ENCODE data around the gene AFF3. TPM values are rescaled to one million over a fixed set of nuclear protein-coding genes. Genes with fewer than 3 reads are reported as not detected.

Gene AFF3
- total RNA-seq, 2 experiments from 2014 or later: 3.1 to 3.5 TPM

GRCh38 chr2:99881901-99882591 is 260.3 kb downstream of the AFF3 start:
- POLR2A ChIA-PET: interaction anchor here (1.1 kb wide), 1 partner anchor 13 kb away, joined by 3 read pairs; no protein-coding TSS in a partner anchor
- Mint-ChIP-seq H3K27ac (no peak overlapping the region), H3K4me1 (ENCODE audit: low read depth) (no peaks in the 10 kb centered on the region), H3K36me3 (ENCODE audit: low read depth) (no peaks in the 10 kb centered on the region), H3K4me3 (no peak overlapping the region), H3K9me3 (no peaks in the 10 kb centered on the region), H3K27me3 (no peaks in the 10 kb centered on the region)
- ATAC-seq: no peak
- intact Hi-C loops (cut with micrococcal nuclease): no loop called here
- no peak for TF ChIP-seq CTCF (IDR thresholded peaks at IDR 0.05)
- DNase-seq: no peak
- CTCF ChIA-PET: no interaction called here

- intact Hi-C loops (cut with micrococcal nuclease): no loop called here
- no peaks in the 10 kb centered on the region for H3K36me3 Mint-ChIP-seq (ENCODE audit: low read depth)
- CTCF ChIA-PET: no interaction called here
Observed at GRCh38 chr2:99880964-99881294, 261.5 kb downstream of the AFF3 start.

GRCh38 chr2:99880148-99880963 is 262.0 kb downstream of the AFF3 start:
- ChIA-PET POLR2A (no interaction called here), CTCF (no interaction called here)
- DNase-seq: no peak
- no peak for ATAC-seq
- no peak for TF ChIP-seq CTCF (IDR thresholded peaks at IDR 0.05)
- Mint-ChIP-seq H3K27me3 (no peaks in the 10 kb centered on the region), H3K36me3 (ENCODE audit: low read depth) (no peaks in the 10 kb centered on the region), H3K4me3 (no peak overlapping the region), H3K27ac (no peak overlapping the region), H3K4me1 (ENCODE audit: low read depth) (no peaks in the 10 kb centered on the region), H3K9me3 (no peaks in the 10 kb centered on the region)
- intact Hi-C loops (cut with micrococcal nuclease): no loop called here

More at GRCh38 chr2:99880964-99881294, 261.5 kb downstream of the AFF3 start:
- Mint-ChIP-seq H3K4me1 (ENCODE audit: low read depth) (no peaks in the 10 kb centered on the region), H3K4me3 (no peak overlapping the region), H3K27ac (no peak overlapping the region), H3K27me3 (no peaks in the 10 kb centered on the region), H3K9me3 (no peaks in the 10 kb centered on the region)
- POLR2A ChIA-PET: no interaction called here
- DNase-seq (no peak), ATAC-seq (no peak)
- TF ChIP-seq CTCF (IDR thresholded peaks at IDR 0.05): no peak

- Mint-ChIP-seq H3K36me3 (ENCODE audit: low read depth) (no peaks in the 10 kb centered on the region), H3K9me3 (no peaks in the 10 kb centered on the region), H3K4me1 (ENCODE audit: low read depth) (no peaks in the 10 kb centered on the region), H3K27me3 (no peaks in the 10 kb centered on the region), H3K27ac (no peak overlapping the region), H3K4me3 (no peak overlapping the region)
- intact Hi-C loops (cut with micrococcal nuclease): no loop called here
- ChIA-PET POLR2A (no interaction called here), CTCF (no interaction called here)
- no peak for ATAC-seq
- no peak for DNase-seq
- TF ChIP-seq CTCF (IDR thresholded peaks at IDR 0.05): no peak
Observed at GRCh38 chr2:99879481-99879880, 262.9 kb downstream of the AFF3 start.

GRCh38 chr2:99878581-99879350 is 263.6 kb downstream of the AFF3 start:
- Mint-ChIP-seq H3K27ac (no peak overlapping the region), H3K4me1 (ENCODE audit: low read depth) (no peaks in the 10 kb centered on the region), H3K36me3 (ENCODE audit: low read depth) (no peaks in the 10 kb centered on the region), H3K27me3 (no peaks in the 10 kb centered on the region), H3K4me3 (no peak overlapping the region), H3K9me3 (no peaks in the 10 kb centered on the region)
- ChIA-PET POLR2A (no interaction called here), CTCF (no interaction called here)
- DNase-seq (no peak), ATAC-seq (no peak)
- intact Hi-C loops (cut with micrococcal nuclease): no loop called here
- TF ChIP-seq CTCF (IDR thresholded peaks at IDR 0.05): no peak

Data from activated CD8-positive, alpha-beta T cell treated with anti-CD3 and anti-CD28 coated beads for 36 hours (primary cell).